ENCODE data around the gene SF3B1. TPM values are rescaled to one million over a fixed set of nuclear protein-coding genes. Genes with fewer than 3 reads are reported as not detected.

Gene SF3B1
- total RNA-seq, 2 experiments from 2014 or later, result 266 to 267 TPM

Other genes with a start within 250 kb of the SF3B1 start
- 100 to 1,000 TPM; 188 to 224 TPM for gene ANKRD44, start 124.2 kb downstream of the SF3B1 start, total RNA-seq
- gene COQ10B, start 18.5 kb upstream of the SF3B1 start, total RNA-seq, result 10 to 100 TPM; 22.5 to 22.6 TPM
- gene HSPD1, start 64.8 kb upstream of the SF3B1 start, total RNA-seq, result 100 to 1,000 TPM; 322 to 336 TPM
- 100 to 1,000 TPM; 153 to 162 TPM for gene HSPE1, start 65.4 kb upstream of the SF3B1 start, total RNA-seq
- 10 to 100 TPM; 16.5 to 21.3 TPM for gene MOB4, start 81.0 kb upstream of the SF3B1 start, total RNA-seq
- gene RFTN2, start 240.6 kb upstream of the SF3B1 start, total RNA-seq, result not detected